ENCODE data around the gene SMIM41.

DNA sequence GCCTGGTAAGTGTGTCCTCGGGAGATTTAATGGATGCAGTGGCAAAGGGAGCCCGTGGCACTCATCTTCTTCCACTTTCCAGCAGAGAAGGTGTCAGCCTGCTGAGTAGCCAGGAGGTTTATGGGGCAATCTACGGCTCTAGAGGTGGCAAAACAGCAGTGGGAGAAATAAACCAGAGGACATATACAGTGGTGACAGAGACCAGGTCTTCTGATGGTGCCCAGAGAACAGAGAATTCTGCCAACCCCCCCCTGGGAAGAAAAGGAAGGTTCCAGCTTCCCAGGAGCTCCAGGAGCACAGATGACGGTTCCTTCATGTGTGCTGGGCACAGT is 43.0 kb downstream of the SMIM41 start:
- TF ChIP-seq, protein P1, sequence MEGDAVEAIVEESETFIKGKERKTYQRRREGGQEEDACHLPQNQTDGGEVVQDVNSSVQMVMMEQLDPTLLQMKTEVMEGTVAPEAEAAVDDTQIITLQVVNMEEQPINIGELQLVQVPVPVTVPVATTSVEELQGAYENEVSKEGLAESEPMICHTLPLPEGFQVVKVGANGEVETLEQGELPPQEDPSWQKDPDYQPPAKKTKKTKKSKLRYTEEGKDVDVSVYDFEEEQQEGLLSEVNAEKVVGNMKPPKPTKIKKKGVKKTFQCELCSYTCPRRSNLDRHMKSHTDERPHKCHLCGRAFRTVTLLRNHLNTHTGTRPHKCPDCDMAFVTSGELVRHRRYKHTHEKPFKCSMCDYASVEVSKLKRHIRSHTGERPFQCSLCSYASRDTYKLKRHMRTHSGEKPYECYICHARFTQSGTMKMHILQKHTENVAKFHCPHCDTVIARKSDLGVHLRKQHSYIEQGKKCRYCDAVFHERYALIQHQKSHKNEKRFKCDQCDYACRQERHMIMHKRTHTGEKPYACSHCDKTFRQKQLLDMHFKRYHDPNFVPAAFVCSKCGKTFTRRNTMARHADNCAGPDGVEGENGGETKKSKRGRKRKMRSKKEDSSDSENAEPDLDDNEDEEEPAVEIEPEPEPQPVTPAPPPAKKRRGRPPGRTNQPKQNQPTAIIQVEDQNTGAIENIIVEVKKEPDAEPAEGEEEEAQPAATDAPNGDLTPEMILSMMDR (IDR thresholded peaks at IDR 0.05), result no peak
- TF ChIP-seq POLR2A (IDR thresholded peaks at IDR 0.05; ENCODE audit: low read depth), result no peak
